ENCODE measurements around the gene SLIT3. TPM values are rescaled to one million over a fixed set of nuclear protein-coding genes. Genes with fewer than 3 reads are reported as not detected.

SLIT3 gene
- total RNA-seq, 4 donors from 2014 or later, result 10.8 to 30.8 (median 18.4) TPM

- TF ChIP-seq CTCF (IDR thresholded peaks at IDR 0.05) (no peak), POLR2A (IDR thresholded peaks at IDR 0.05) (no peak), EP300 (IDR thresholded peaks at IDR 0.05) (no peak), POLR2AphosphoS5 (IDR thresholded peaks at IDR 0.05) (no peak)
- Histone ChIP-seq H3K27me3 (no peaks in the 10 kb centered on the region), H3K4me1 (peaks cover 12% of the 10 kb centered on the region), H3K9me3 (no peaks in the 10 kb centered on the region), H3K4me3 (no peak overlapping the region), H3K27ac (no peak overlapping the region), H3K36me3 (no peaks in the 10 kb centered on the region)
- 90% methylated on average over 2 of the region's 2 CpGs for WGBS
- DNase-seq (ENCODE audit: low spot score in 2 of 2), result no peak
These were observed 598.4 kb downstream of the SLIT3 start for GRCh38 chr5:168702511-168702910.

GRCh38 chr5:168701641-168702040, 599.3 kb downstream of the SLIT3 start:
- no peaks in the 10 kb centered on the region for H3K9me3 ChIP-seq
- DNase-seq (ENCODE audit: low spot score in 2 of 2), result no peak
- no peaks in the 10 kb centered on the region for H3K27me3 ChIP-seq
- WGBS, result 94% methylated on average over 3 of the region's 5 CpGs
- peaks cover 12% of the 10 kb centered on the region for H3K4me1 ChIP-seq
- H3K36me3 ChIP-seq, result no peaks in the 10 kb centered on the region
- TF ChIP-seq EP300 (IDR thresholded peaks at IDR 0.05) (no peak), POLR2A (IDR thresholded peaks at IDR 0.05) (no peak), CTCF (IDR thresholded peaks at IDR 0.05) (no peak), POLR2AphosphoS5 (IDR thresholded peaks at IDR 0.05) (no peak)
- no peak overlapping the region for H3K27ac ChIP-seq
- no peak overlapping the region for H3K4me3 ChIP-seq

GRCh38 chr5:168699002-168699401, 601.9 kb downstream of the SLIT3 start:
- TF ChIP-seq CTCF (IDR thresholded peaks at IDR 0.05) (no peak), POLR2A (IDR thresholded peaks at IDR 0.05) (no peak), EP300 (IDR thresholded peaks at IDR 0.05) (no peak), POLR2AphosphoS5 (IDR thresholded peaks at IDR 0.05) (no peak)
- H3K27ac ChIP-seq, result no peak overlapping the region
- no peak overlapping the region for H3K4me3 ChIP-seq
- peaks cover 12% of the 10 kb centered on the region for H3K4me1 ChIP-seq
- no peaks in the 10 kb centered on the region for H3K36me3 ChIP-seq
- WGBS, result 26% methylated on average over 8 of the region's 8 CpGs
- no peaks in the 10 kb centered on the region for H3K9me3 ChIP-seq
- H3K27me3 ChIP-seq, result no peaks in the 10 kb centered on the region
- DNase-seq (ENCODE audit: low spot score in 2 of 2), result no peak

- H3K27me3 ChIP-seq, result no peaks in the 10 kb centered on the region
- TF ChIP-seq POLR2AphosphoS5 (IDR thresholded peaks at IDR 0.05), result no peak
- no peak for TF ChIP-seq POLR2A (IDR thresholded peaks at IDR 0.05)
- TF ChIP-seq CTCF (IDR thresholded peaks at IDR 0.05), result no peak
- TF ChIP-seq EP300 (IDR thresholded peaks at IDR 0.05), result no peak
- no peak overlapping the region for H3K4me3 ChIP-seq
- no peak for DNase-seq (ENCODE audit: low spot score in 2 of 2)
- no peak overlapping the region for H3K27ac ChIP-seq
- H3K4me1 ChIP-seq, result peaks cover 12% of the 10 kb centered on the region
- 63% methylated on average over 11 of the region's 11 CpGs for WGBS
- H3K9me3 ChIP-seq, result no peaks in the 10 kb centered on the region
- H3K36me3 ChIP-seq, result no peaks in the 10 kb centered on the region
These were observed 603.8 kb downstream of the SLIT3 start for GRCh38 chr5:168697034-168697720.

GRCh38 chr5:168696611-168697010, 604.3 kb downstream of the SLIT3 start:
- Histone ChIP-seq H3K9me3 (no peaks in the 10 kb centered on the region), H3K36me3 (no peaks in the 10 kb centered on the region), H3K4me3 (no peak overlapping the region), H3K27ac (no peak overlapping the region), H3K4me1 (peaks cover 12% of the 10 kb centered on the region), H3K27me3 (no peaks in the 10 kb centered on the region)
- WGBS, result 41% methylated on average over 2 of the region's 2 CpGs
- no peak for DNase-seq (ENCODE audit: low spot score in 2 of 2)
- TF ChIP-seq EP300 (IDR thresholded peaks at IDR 0.05) (no peak), CTCF (IDR thresholded peaks at IDR 0.05) (no peak), POLR2A (IDR thresholded peaks at IDR 0.05) (no peak), POLR2AphosphoS5 (IDR thresholded peaks at IDR 0.05) (no peak)

Measured in suprapubic skin (tissue), 4 donors.